ENCODE data around the gene C3orf18. TPM values are rescaled to one million over a fixed set of nuclear protein-coding genes. Genes with fewer than 3 reads are reported as not detected.

C3orf18 gene
- total and polyA plus RNA-seq, 9 of the 15 experiments (the other 6 are each of a cell fraction or from before 2014, with no cell fraction given), result 0.01 to 2.3 (median 0.94) TPM

- WGBS (ENCODE audit: insufficient coverage, low coverage, missing lambda C conversion rate), result 25% methylated on average over 1 of the region's 1 CpG
- DNase-seq (ENCODE audit: extremely low read depth in 1 of 4, low spot score in 3 of 4), result no peak
- in situ Hi-C loops (cut with MboI), result loop anchor here (5.0 kb wide), 1 partner anchor 83 kb away; no protein-coding TSS in a partner anchor
- TF ChIP-seq, protein P1, sequence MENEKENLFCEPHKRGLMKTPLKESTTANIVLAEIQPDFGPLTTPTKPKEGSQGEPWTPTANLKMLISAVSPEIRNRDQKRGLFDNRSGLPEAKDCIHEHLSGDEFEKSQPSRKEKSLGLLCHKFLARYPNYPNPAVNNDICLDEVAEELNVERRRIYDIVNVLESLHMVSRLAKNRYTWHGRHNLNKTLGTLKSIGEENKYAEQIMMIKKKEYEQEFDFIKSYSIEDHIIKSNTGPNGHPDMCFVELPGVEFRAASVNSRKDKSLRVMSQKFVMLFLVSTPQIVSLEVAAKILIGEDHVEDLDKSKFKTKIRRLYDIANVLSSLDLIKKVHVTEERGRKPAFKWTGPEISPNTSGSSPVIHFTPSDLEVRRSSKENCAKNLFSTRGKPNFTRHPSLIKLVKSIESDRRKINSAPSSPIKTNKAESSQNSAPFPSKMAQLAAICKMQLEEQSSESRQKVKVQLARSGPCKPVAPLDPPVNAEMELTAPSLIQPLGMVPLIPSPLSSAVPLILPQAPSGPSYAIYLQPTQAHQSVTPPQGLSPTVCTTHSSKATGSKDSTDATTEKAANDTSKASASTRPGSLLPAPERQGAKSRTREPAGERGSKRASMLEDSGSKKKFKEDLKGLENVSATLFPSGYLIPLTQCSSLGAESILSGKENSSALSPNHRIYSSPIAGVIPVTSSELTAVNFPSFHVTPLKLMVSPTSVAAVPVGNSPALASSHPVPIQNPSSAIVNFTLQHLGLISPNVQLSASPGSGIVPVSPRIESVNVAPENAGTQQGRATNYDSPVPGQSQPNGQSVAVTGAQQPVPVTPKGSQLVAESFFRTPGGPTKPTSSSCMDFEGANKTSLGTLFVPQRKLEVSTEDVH (IDR thresholded peaks at IDR 0.05; ENCODE audit: low read depth, partially characterized antibody), result no peak
- TF ChIP-seq, protein P2, sequence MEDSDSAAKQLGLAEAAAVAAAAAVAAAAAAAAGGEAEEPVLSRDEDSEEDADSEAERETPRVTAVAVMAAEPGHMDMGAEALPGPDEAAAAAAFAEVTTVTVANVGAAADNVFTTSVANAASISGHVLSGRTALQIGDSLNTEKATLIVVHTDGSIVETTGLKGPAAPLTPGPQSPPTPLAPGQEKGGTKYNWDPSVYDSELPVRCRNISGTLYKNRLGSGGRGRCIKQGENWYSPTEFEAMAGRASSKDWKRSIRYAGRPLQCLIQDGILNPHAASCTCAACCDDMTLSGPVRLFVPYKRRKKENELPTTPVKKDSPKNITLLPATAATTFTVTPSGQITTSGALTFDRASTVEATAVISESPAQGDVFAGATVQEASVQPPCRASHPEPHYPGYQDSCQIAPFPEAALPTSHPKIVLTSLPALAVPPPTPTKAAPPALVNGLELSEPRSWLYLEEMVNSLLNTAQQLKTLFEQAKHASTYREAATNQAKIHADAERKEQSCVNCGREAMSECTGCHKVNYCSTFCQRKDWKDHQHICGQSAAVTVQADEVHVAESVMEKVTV (CRISPR knock-in tag; IDR thresholded peaks at IDR 0.05), result no peak
- no peak for TF ChIP-seq ZNF764 (CRISPR knock-in tag; IDR thresholded peaks at IDR 0.05; ENCODE audit: low read depth)
- no peak for TF ChIP-seq BCOR (IDR thresholded peaks at IDR 0.05)
- no peak for TF ChIP-seq ILK (tag; IDR thresholded peaks at IDR 0.05; ENCODE audit: borderline replicate concordance, low read depth)
- no peak for TF ChIP-seq ETS2 (tag; IDR thresholded peaks at IDR 0.05; ENCODE audit: borderline replicate concordance, poor library complexity, severe bottlenecking)
Observed at GRCh38 chr3:50574444-50574831, 6.9 kb upstream of the C3orf18 start.

More at GRCh38 chr3:50574444-50574831, 6.9 kb upstream of the C3orf18 start:
- ChIA-PET POLR2A (interaction anchor here (1.0 to 1.2 kb wide), 2 partner anchors 14 to 28 kb away, joined by 3 read pairs; no protein-coding TSS in a partner anchor), CTCF (ENCODE audit: low intra/inter-chr PET ratio) (interaction anchor here (5.6 kb wide), 1 partner anchor 40 kb away, joined by 56 read pairs; the partner anchor contains the start of genes CISH and MAPKAPK3)
- no peak for FAIRE-seq
- H2AFZ ChIP-seq (ENCODE audit: low read depth, low read length), result no peak overlapping the region
- H3K9ac ChIP-seq (ENCODE audit: insufficient read depth in 1 of 2, low read depth in 2 of 2, low read length in 2 of 2), result peak overlapping the region; percentile 26 to 84; a peak in 2 of 4 replicates
- peaks cover 41 to 58% of the 10 kb centered on the region in 2 experiments; a peak in 4 of 5 replicates for H3K4me1 ChIP-seq (replicated peaks in 1 of 2; ENCODE audit: control insufficient read depth in 2 of 2, insufficient read depth in 2 of 2, low read length in 2 of 2)
- H3K27me3 ChIP-seq (ENCODE audit: control insufficient read depth in 2 of 2, insufficient read depth in 2 of 2, low read length in 2 of 2), result no peaks in the 10 kb centered on the region
- BruUV-seq (replicated peaks), result no TSS peak
- intact Hi-C loops (cut with micrococcal nuclease), result no loop called here
- H3K9me1 ChIP-seq (ENCODE audit: control insufficient read depth, insufficient read depth, low read length), result no peaks in the 10 kb centered on the region
- H3K79me2 ChIP-seq (ENCODE audit: control insufficient read depth, insufficient read depth, low read length), result peaks cover 15% of the 10 kb centered on the region
- ATAC-seq, result no peak
- H4K20me1 ChIP-seq (replicated peaks; ENCODE audit: control insufficient read depth, insufficient read depth, low read length), result no peaks in the 10 kb centered on the region
- H3K9me3 ChIP-seq (replicated peaks; ENCODE audit: control insufficient read depth, insufficient read depth, low read depth, low read length), result no peaks in the 10 kb centered on the region
- peak overlapping the region; percentile 4; the same call in 1 of the 2 replicates for H3K4me2 ChIP-seq (ENCODE audit: insufficient read depth, low read length)
- peaks cover 42% of the 10 kb centered on the region; the same call in 2 of the 3 replicates for H3K36me3 ChIP-seq (ENCODE audit: control insufficient read depth, insufficient read depth, low read length)
- H3K4me3 ChIP-seq, result no peak overlapping the region
- peak overlapping the region; percentile 57; the same call in 2 of the 3 replicates for H3K27ac ChIP-seq (ENCODE audit: extremely low read depth, low read depth, low read length)
